ENCODE measurements around the gene ANAPC16. TPM values are rescaled to one million over a fixed set of nuclear protein-coding genes. Genes with fewer than 3 reads are reported as not detected.
A peak's percentile ranks its signal among the peaks of the same experiment; 100 is the strongest.
"Not testable (repeated sequence)": the region's sequence is repeated elsewhere in the genome, so short reads cannot be mapped to it uniquely, and the experiment has no call there.

Gene ANAPC16
- 128 TPM for total RNA-seq

DNA sequence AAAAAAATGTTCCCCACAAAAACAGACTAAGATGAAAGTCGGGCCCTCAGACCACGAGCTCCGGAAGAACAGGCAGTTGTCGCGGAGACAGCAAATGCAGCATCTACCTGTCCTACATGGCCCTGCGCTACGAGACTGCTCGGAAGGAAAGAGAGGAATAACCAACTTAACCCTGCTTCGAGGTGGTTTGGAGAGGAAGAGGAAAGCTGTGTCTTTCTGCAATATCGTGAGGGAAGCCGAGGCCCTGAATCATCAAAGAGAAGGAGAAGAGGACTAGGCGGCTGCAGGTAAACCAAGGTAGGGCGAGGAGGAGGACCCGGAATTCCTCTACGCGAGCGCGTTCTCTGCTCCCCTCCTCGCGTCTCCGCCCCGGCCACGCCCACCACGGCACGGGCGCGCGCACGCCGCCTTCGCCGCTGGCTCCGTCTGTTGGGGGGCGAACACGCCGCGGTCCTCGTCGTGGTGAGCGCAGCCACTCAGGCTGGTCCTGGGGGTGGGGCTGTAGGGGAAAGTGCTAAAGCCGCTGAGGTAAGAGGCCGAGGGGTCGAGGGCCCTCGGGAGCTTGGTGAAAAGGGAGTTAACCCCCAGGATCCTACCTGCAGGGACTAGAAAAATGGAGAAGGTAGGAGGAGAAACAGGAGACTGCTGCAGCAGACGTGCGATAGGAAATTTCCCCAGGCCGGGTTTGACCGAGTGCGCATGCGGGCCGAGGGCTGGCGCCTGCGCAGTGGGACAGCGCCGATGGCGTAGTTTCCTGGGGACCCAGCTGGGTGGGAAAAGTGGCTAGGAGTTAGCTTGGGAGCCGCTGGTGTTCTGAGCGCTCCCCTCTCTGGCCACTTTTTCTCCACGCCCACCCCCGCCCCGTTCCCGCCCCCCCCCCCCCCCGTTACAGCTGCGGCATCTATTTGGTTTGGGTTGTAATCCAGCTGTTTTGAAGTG is at the start of gene ANAPC16, which contains the start of gene ASCC1:
Gene ANAPC16 (plus strand): TSS at position 402 of the 939 bp plus-strand sequence. CDS start 7,903 bp downstream, outside the sequence.
Gene ASCC1 (minus strand): TSS at position 666 of the 939 bp plus-strand sequence. CDS start 2,978 bp downstream, outside the sequence.
- peak; percentile 90 for DNase-seq (ENCODE audit: low spot score)

DNA sequence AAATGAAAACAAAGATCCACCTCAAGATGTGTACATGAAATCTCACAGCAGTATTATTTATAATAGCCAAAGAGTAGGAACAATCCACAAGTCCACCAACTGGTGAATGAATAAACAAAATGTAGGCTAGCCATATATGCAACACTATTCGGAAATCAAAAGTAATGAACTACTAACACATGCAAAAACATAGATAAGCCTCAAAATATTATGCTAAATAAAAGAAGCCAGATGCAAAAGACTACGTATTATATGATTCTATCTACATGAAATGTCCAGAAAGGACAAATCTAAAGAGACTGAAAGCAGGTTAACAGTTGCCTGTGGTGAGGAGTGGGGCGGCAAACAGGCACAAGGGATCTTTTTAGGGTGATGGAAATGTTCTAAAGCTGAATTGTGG is 48.7 kb upstream of the ANAPC16 start:
- no peak for DNase-seq (ENCODE audit: low spot score)

DNA sequence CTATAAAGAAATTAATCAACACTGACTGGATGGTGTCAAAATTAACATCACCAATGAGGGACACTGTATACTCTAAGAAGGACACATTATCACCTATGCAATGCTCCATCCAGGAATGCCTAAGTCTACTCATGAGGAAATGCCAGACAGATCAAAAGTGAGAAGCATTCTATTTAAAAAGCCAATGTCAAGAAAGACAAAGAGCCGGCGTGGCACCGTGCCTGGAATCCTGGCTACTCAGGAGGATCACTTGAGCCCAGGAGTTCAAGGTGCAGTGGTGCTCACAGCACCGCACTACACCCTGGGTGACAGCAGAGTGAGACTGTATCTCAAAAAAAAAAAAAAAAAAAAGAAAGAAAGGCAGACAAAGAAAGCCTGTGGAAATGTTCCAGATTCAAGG is 45.5 kb upstream of the ANAPC16 start:
- DNase-seq (ENCODE audit: low spot score), result peak; percentile 85

DNA sequence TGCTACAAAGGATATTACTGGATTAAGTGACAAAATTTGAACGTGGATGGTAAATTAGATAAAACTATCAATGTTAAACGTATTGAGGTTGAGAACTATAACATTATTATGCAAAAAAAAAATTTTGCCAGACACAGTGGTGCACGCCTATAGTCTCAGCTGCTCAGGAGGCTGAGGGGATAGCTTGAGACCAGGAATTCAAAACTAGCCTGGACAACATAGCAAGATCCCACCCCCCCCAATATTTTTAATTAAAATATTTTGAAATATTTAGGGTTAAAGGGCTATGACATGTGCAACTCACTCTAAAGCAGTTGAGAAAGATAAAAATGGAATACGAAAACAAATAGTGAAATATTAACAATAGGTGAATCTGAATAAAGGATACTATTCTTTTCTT is 45.1 kb upstream of the ANAPC16 start:
- no peak for DNase-seq (ENCODE audit: low spot score)

DNA sequence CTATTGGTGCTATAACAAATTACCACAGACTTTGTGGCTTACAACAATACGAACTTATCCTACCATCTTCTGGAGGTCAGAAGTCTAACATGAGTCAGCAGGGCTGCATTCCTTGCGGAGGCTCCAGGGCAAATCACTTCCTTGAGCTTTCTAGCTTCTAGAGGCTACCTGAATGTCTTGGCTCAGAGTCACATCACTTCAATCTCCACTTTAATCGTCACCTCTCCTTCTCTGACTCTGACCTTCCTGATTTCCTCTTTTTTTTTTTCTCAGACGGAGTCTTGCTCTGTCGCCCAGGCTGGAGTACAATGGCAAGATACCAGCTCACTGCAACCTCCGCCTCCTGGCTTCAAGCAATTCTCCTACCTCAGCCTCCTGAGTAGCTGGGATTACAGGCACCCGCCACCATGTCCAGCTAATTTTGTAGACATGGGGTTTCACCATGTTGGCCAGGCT is 44.6 kb upstream of the ANAPC16 start:
- DNase-seq (ENCODE audit: low spot score), result peak; percentile 82

DNA sequence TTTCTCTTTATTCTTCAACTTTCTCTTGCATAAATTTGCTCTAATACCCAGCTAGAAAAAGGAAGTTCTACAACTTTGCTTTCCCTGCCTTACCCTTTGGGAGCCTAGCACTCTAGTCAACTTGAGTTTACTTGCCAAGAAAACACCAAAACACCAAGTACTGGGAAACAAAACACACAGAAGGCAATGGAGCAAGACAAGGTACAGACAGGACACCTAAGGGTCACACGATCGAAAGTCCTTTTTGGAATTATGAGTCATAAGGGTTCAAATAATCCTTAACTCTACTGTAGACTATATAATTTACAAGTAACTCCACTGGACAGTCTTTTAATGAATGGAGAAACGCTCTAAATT is 42.6 kb upstream of the ANAPC16 start:
- no peak for DNase-seq (ENCODE audit: low spot score)

DNA sequence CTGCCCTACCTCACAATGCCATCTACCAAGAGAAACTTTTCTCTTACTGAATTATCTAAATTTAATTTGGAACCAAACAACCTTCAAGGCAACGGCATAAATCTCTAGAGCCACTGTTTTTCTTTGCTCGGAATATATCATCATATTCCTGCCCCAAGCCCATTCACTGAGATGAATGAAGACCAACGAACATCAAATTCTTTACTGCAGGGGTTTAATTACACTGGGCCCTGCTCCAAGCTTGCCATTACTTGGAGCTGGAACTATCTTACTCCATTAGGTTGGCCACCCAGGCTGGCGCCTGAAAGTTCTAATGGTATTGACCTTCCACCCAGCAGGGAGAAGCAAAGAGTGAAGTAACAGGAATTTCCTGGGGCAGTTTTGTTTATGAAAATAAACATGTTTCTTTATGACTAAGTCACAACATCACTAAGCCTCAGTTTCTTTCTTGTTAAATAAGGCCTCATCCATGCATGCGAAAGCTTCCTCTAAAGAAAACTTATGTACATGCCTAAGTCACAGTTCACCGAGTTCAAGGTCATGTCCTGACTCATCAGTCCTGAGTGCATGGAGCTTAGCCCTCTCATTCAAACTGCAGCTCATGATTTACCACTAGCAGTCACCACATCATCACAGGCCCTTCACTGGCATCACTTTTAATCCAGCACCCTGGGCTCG is 42.1 kb upstream of the ANAPC16 start:
- no peak for DNase-seq (ENCODE audit: low spot score)

DNA sequence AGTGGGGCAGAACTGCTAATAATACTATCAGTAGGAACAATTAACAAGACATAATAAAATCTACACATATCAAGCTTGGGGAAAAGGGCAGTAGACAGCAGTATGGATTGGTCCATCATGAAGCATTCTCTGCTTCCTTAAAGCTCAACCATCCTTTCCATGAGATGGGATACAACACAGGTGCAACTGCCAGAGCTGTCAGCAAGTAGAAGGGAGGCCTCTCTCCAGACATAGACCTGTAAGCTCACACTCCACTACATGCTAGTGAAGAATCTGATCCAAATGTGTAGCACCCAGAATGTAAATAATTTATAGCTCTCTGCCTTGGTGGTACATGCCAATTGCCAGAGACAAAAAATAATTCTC is 41.5 kb upstream of the ANAPC16 start:
- no peak for DNase-seq (ENCODE audit: low spot score)

DNA sequence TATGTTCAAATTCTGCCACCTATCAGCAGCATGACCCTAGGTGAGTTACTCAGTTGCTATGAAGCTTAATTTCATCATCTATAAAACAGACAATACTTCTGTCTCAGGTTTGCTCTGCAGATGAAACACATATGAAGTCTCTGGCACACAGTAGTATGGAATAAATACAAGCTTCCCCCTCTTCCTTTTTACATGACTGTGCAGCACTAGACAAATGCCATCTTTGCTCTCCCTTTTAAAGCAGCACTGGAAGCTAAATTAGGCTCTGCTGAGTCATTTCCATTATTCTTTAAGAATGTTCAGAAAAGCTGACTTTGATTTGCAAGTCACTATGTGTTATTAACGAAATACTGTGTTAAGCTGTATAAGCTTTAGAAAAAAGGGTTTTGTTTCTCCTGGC is 40.7 kb upstream of the ANAPC16 start:
- no peak for DNase-seq (ENCODE audit: low spot score)

DNA sequence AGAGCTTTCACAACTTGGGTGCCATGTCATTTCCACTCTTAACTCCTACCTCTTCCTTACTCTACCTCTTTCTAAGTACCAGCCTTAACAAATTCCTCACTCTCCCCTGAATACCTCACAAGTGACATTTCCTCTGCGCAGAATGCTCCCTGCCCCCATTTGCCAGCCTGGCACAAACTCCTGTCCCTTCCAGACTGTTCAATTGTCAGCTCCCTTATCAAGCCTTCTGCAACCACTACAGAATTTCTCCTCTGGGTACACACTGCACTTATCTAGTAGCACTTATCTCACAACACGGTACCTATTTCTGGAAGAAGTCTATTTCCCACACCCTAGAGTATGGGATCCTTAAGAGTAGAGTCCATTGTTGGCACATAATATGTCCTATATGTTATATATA is 39.1 kb upstream of the ANAPC16 start:
- no peak for DNase-seq (ENCODE audit: low spot score)

DNA sequence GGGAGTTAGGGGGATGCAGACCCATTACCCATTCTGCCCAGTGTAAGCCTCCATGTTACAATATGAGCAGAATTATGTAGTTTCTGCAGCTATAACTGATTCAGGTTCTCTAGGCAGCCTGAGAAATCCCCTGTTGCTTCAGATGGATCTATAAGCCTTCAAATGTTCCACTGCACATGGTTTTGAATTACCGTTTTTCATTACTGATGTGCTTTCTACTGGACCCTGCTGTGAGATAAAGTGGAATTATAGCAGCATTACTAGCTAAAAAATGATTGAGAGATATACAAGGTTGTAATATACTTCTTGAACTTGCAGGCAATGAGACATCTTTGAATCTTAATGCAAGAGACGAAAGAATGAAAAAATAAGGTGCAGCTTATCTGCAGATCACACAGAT is 38.4 kb upstream of the ANAPC16 start:
- DNase-seq (ENCODE audit: low spot score), result no peak

DNA sequence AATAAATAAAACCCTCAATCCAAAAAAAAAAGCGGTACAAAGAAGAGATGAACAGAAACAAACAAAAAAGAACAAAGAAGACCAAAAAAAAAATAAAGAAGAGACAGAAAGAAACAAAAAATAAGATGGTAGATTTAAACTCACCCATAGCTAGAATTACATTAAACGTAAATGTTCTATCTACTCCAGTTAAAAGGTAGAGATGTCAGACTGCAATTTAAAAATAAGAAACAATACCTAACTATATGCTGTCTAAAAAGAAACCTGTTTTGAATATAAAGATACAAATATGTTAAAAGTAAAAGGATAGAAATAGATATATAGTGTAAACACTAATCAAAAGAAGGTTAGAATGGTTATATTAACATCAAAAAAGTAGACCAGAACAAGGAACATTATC is 31.7 kb upstream of the ANAPC16 start:
- DNase-seq (ENCODE audit: low spot score), result no peak

DNA sequence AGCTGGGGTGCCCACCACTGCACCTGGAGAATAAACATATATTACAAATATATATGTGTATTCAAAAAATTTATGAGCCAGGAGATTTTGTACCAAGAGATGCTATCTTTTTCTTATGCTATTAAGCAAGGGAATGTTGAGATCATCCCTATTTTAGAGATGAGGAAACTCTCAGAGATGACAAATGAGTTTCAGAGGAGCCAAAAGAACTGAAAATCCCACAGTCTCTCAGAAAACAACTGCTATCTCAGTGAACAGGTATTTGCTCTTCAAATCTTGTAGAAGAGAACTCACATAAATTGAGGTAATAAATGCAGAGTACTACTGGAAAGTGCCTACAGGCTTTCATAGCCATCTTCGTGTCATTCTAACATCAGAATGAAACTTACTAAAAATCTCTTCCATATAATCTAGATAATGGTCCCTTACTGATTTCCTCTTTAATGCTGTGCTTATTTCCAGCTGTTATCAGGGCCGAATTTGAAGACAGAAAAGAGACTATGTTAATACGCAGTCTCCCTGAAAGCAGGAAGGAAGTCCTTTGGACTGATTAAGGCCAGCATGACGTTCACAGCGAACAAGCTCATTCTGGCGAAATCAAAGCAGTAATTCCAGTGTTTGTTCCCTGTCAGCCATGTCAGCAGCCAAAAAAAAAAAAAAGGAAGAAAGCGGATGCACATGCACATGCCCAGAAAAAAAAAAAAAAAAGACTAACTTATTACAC is 29.4 kb upstream of the ANAPC16 start:
- peak; percentile 44 for DNase-seq (ENCODE audit: low spot score)

DNA sequence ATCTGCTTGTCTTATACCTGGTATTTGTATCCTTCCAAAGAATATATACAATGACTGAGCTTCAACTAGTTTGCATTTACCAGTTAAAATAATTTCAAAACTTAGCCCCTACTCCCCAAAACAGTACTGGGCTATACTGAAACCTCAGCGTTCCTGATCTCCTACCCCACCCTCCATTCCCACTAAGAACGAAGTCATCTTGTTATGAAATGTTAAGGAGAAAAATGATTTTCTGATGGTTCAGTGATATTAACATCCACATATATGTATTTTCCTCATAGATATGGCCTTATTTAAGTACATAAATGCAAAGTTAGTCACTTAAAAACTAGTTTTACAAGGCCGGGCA is 28.9 kb upstream of the ANAPC16 start:
- no peak for DNase-seq (ENCODE audit: low spot score)

DNA sequence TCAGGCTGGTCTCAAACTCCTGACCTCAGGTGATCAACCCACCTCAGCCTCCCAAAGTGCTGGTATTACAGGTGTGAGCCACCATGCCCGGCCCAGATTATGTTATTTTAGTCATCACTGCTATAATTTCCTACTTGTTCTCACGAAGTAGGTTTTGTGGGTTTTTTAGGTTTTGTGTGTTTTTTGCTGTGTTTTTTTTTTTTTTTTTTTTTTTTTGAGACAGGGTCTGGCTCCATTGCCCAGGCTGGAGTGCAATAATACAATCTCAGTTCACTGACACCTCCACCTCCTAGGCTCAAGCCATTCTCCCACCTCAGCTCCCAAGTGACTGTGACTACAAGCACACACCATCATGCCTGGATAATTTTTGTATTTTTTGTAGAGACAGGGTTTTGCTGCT is 20.9 kb upstream of the ANAPC16 start:
- DNase-seq (ENCODE audit: low spot score), result no peak

DNA sequence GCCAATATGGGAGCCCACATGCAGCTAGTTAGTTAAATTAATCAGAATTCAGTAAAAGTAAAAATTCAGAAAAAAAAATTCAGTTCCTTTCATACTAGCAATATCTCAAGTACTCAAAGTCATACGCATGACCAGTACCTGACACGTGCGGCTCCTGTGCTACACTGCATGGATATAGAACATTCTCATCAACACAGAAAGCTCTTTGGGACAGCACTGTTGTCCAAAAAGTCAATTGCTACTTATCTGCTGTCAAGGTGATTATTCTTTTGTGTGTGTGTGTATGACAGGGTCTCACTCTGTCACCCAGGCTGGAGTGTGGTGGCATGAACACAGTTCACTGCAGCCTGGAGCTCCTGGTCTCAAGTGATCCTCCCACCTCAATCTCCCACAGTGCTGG is 14.9 kb upstream of the ANAPC16 start:
- DNase-seq (ENCODE audit: low spot score), result no peak

DNA sequence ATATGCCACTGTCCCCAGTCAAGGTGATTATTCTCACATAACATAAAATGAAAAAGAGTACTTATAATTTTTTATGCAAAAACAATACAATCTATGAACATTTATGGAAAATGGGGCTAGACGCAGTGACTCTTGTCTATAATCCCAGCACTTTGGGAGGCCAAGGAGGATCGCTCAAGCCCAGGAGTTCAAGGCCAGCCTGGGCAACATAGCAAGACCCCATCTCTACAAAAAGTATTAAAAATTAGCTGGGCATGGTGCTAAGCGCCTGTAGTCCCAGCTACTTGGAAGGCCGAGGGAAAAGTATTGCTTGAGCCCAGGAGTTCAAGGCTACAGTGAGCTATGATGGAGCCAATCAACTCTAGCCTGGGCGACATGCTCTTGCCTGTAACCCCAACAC is 14.5 kb upstream of the ANAPC16 start:
- no peak for DNase-seq (ENCODE audit: low spot score)

DNA sequence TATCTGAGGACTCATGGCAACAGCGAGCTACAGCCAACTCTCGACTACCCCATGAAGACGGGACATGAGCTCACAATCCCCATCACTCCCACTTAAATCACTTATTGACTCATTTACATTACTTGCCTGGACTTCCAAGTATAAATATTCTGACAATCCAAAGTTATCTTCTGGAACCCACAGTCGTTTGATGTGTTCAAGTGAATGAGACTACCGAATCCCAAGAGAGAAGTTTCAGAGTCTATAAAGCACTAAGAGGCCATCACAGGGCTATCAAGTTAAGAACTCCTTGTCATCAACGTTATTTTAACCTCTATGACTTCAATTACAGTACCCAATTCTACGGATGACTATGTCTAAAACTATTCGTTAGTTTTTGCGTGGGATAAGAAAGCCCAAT is 11.5 kb upstream of the ANAPC16 start:
- no peak for DNase-seq (ENCODE audit: low spot score)

DNA sequence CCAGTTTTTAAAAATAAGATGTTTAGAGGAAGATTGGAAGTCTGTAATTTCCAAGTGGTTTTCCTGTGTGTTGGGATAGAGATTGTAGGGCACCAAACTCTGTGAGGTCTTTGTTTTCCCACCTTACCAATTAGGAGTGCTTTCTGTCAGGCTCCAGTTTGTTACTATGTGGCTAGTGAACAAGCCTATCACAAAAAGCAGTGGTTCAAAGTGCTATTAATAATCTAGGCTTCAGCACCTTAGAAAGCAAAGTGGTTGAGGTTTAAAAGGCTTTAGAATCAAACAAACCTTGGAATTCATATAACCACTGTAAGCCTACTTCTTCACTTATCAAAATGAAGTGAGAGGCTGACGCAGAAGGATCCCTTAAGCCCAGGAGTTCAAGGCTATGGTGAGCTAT is 11.1 kb upstream of the ANAPC16 start:
- no peak for DNase-seq (ENCODE audit: low spot score)

DNA sequence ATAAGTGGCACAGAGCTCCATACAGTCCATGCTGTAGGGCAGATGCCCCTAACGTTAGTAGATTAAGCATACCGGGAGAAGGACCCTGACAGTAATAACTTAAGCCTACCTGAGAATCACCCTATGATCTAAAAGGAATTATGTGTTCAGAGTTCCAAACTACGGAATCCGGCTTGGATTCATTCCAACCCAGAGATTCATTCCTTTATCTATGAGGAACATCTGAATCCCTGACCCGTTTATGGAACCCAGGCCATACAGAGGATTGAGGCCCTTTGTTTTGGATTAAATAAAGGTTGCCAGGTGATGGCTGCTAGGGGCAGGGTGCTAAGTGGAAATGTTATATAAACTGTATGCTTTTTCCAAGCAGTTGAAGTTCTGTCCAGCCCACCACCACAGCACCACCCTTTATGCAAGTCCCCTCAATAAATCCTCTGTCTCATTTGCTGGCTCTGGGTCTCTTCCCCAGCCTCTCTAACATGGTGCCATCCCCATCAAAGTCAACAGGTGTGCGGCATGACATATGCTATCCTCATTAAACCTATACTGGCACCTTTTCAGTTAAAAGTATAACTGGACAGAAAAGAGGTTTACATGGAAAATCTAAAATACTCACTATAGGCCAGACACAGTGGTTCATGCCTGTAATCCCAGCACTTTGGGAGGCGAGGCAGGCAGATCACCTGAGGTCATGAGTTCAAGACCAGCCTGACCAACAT is 9.1 kb upstream of the ANAPC16 start:
- DNase-seq (ENCODE audit: low spot score), result no peak

DNA sequence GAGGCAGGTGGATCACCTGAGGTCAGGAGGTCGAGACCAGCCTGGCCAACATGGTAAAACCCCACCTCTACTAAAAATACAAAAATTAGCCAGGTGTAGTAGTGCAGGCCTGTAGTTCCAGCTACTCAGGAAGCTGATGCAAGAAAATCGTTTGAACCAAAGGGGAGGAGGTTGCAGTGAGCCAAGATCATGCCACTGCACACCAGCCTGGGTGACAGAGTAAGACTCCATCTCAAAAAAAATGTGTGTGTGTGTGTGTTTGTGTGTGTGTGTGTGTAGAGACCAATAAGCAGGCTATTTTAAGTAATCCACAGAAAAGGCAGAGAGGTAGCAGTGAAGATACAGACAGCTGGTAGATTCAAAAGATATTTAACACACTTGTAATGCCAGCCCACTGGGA is 7.3 kb upstream of the ANAPC16 start:
- DNase-seq (ENCODE audit: low spot score), result not testable (repeated sequence)

DNA sequence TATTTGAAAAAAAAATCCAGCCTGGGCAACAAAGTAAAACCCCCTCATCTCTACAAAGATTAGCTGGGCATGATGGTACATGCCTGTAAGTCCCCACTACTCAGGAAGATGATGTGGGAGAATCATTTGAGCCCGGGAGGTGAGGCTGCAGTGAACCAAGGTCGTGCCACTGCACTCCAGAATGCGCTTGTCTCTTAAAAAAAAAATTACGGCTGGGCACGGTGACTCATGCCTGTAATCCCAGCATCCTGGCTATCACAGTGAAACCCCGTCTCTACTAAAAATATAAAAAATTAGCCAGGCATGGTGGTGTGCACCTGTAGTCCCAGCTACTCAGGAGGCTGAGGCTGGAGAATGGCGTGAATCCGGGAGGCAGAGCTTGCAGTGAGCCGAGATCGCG is 4.4 kb upstream of the ANAPC16 start:
- DNase-seq (ENCODE audit: low spot score), result not testable (repeated sequence)

All from mucosa of gallbladder (tissue), 1 donor.